Stimulated activated naive CD8-positive, alpha-beta T cell treated with anti-CD3 and anti-CD28 coated beads, Interleukin-15, Interleukin-2, amounts not matched to agents 100 ng/mL and 50 ng/mL, for 24 hours (primary cell): ENCODE data around the gene C9.
"Not testable (repeated sequence)": the region's sequence is repeated elsewhere in the genome, so short reads cannot be mapped to it uniquely, and the experiment has no call there.

ENCODE experiments used
- H3K27ac Mint-ChIP-seq: one replicate; pipeline ENCODE4 v1.8.0; 2021; ENCODE audit warnings: mild to moderate bottlenecking, mixed read lengths
- H3K27me3 Mint-ChIP-seq: one replicate; pipeline ENCODE4 v1.8.0; 2021; ENCODE audit warnings: mixed read lengths
- H3K36me3 Mint-ChIP-seq: one replicate; pipeline ENCODE4 v1.8.0; 2021; ENCODE audit warnings: low read depth, mixed read lengths
- H3K4me1 Mint-ChIP-seq: one replicate; pipeline ENCODE4 v1.8.0; 2021; ENCODE audit warnings: low read depth, mixed read lengths
- H3K4me3 Mint-ChIP-seq: one replicate; pipeline ENCODE4 v1.8.0; 2021; ENCODE audit warnings: mild to moderate bottlenecking, mixed read lengths
- H3K9me3 Mint-ChIP-seq: one replicate; pipeline ENCODE4 v1.8.0; 2021; ENCODE audit warnings: mixed read lengths

C9 gene

GRCh38 chr5:39323542-39323941 lies 40.8 kb downstream of the C9 start:
- no peak overlapping the region for H3K27ac Mint-ChIP-seq
- H3K4me1 Mint-ChIP-seq, result no peaks in the 10 kb centered on the region
- no peak overlapping the region for H3K4me3 Mint-ChIP-seq

GRCh38 chr5:39319395-39319794 lies 44.9 kb downstream of the C9 start:
- H3K27ac Mint-ChIP-seq, result no peak overlapping the region
- peaks cover 24% of the 10 kb centered on the region for H3K27me3 Mint-ChIP-seq
- H3K4me3 Mint-ChIP-seq, result no peak overlapping the region
- no peaks in the 10 kb centered on the region for H3K9me3 Mint-ChIP-seq
- no peaks in the 10 kb centered on the region for H3K4me1 Mint-ChIP-seq
- no peaks in the 10 kb centered on the region for H3K36me3 Mint-ChIP-seq

More at GRCh38 chr5:39323542-39323941, 40.8 kb downstream of the C9 start:
- Mint-ChIP-seq H3K36me3 (no peaks in the 10 kb centered on the region), H3K27me3 (peaks cover 14% of the 10 kb centered on the region), H3K9me3 (no peaks in the 10 kb centered on the region)

- H3K27me3 Mint-ChIP-seq, result peaks cover 24% of the 10 kb centered on the region
- H3K9me3 Mint-ChIP-seq, H3K4me3 Mint-ChIP-seq, H3K4me1 Mint-ChIP-seq, H3K27ac Mint-ChIP-seq, H3K36me3 Mint-ChIP-seq: not testable (repeated sequence)
Observed at GRCh38 chr5:39316464-39316863, 47.8 kb downstream of the C9 start.

GRCh38 chr5:39315995-39316394 lies 48.3 kb downstream of the C9 start:
- Mint-ChIP-seq H3K27me3 (peaks cover 24% of the 10 kb centered on the region), H3K4me3 (no peak overlapping the region), H3K27ac (no peak overlapping the region), H3K4me1 (no peaks in the 10 kb centered on the region), H3K9me3 (no peaks in the 10 kb centered on the region), H3K36me3 (no peaks in the 10 kb centered on the region)

- H3K4me1 Mint-ChIP-seq, result no peaks in the 10 kb centered on the region
- peaks cover 15% of the 10 kb centered on the region for H3K27me3 Mint-ChIP-seq
- no peaks in the 10 kb centered on the region for H3K36me3 Mint-ChIP-seq
- H3K4me3 Mint-ChIP-seq, result no peak overlapping the region
- no peaks in the 10 kb centered on the region for H3K9me3 Mint-ChIP-seq
- H3K27ac Mint-ChIP-seq, result no peak overlapping the region
Observed at GRCh38 chr5:39314591-39314990, 49.7 kb downstream of the C9 start.

GRCh38 chr5:39309534-39309933 lies 54.8 kb downstream of the C9 start:
- Mint-ChIP-seq H3K27me3 (peaks cover 5% of the 10 kb centered on the region), H3K4me1 (no peaks in the 10 kb centered on the region), H3K4me3 (no peak overlapping the region), H3K9me3 (no peaks in the 10 kb centered on the region), H3K27ac (no peak overlapping the region), H3K36me3 (no peaks in the 10 kb centered on the region)

GRCh38 chr5:39302472-39302871 lies 61.8 kb downstream of the C9 start:
- no peaks in the 10 kb centered on the region for H3K27me3 Mint-ChIP-seq
- no peak overlapping the region for H3K4me3 Mint-ChIP-seq
- H3K36me3 Mint-ChIP-seq, result no peaks in the 10 kb centered on the region
- H3K27ac Mint-ChIP-seq, result no peak overlapping the region
- no peaks in the 10 kb centered on the region for H3K4me1 Mint-ChIP-seq
- peaks cover 3% of the 10 kb centered on the region for H3K9me3 Mint-ChIP-seq

GRCh38 chr5:39301406-39301805 lies 62.9 kb downstream of the C9 start:
- no peak overlapping the region for H3K27ac Mint-ChIP-seq
- no peaks in the 10 kb centered on the region for H3K36me3 Mint-ChIP-seq
- no peak overlapping the region for H3K4me3 Mint-ChIP-seq
- H3K4me1 Mint-ChIP-seq, result no peaks in the 10 kb centered on the region
- H3K27me3 Mint-ChIP-seq, result no peaks in the 10 kb centered on the region
- peaks cover 3% of the 10 kb centered on the region for H3K9me3 Mint-ChIP-seq

- Mint-ChIP-seq H3K27ac (no peak overlapping the region), H3K27me3 (no peaks in the 10 kb centered on the region), H3K9me3 (peaks cover 3% of the 10 kb centered on the region), H3K4me3 (no peak overlapping the region), H3K36me3 (no peaks in the 10 kb centered on the region), H3K4me1 (no peaks in the 10 kb centered on the region)
Observed at GRCh38 chr5:39299962-39300361, 64.3 kb downstream of the C9 start.

- Mint-ChIP-seq H3K4me1 (no peaks in the 10 kb centered on the region), H3K9me3 (peaks cover 13% of the 10 kb centered on the region), H3K27ac (no peak overlapping the region), H3K36me3 (peaks cover 4% of the 10 kb centered on the region), H3K4me3 (no peak overlapping the region), H3K27me3 (peaks cover 3% of the 10 kb centered on the region)
Observed at GRCh38 chr5:39294736-39295135, 69.6 kb downstream of the C9 start.

GRCh38 chr5:39284552-39284951 lies 79.7 kb downstream of the C9 start:
- Mint-ChIP-seq H3K4me1 (peaks cover 21% of the 10 kb centered on the region), H3K4me3 (no peak overlapping the region), H3K27ac (no peak overlapping the region), H3K36me3 (peaks cover 10% of the 10 kb centered on the region), H3K9me3 (peaks cover 6% of the 10 kb centered on the region), H3K27me3 (peaks cover 6% of the 10 kb centered on the region)

- Mint-ChIP-seq H3K9me3 (peaks cover 9% of the 10 kb centered on the region), H3K36me3 (peaks cover 10% of the 10 kb centered on the region), H3K27ac (peak overlapping the region; percentile 59), H3K4me1 (peaks cover 30% of the 10 kb centered on the region), H3K4me3 (no peak overlapping the region), H3K27me3 (peaks cover 6% of the 10 kb centered on the region)
Observed at GRCh38 chr5:39283231-39283818, 81.0 kb downstream of the C9 start.

- peak overlapping the region; percentile 24 for H3K27ac Mint-ChIP-seq
- peaks cover 6% of the 10 kb centered on the region for H3K27me3 Mint-ChIP-seq
- peaks cover 10% of the 10 kb centered on the region for H3K36me3 Mint-ChIP-seq
- peaks cover 30% of the 10 kb centered on the region for H3K4me1 Mint-ChIP-seq
- H3K9me3 Mint-ChIP-seq, result peaks cover 9% of the 10 kb centered on the region
- no peak overlapping the region for H3K4me3 Mint-ChIP-seq
Observed at GRCh38 chr5:39282561-39282960, 81.7 kb downstream of the C9 start.

- peaks cover 10% of the 10 kb centered on the region for H3K36me3 Mint-ChIP-seq
- peaks cover 54% of the 10 kb centered on the region for H3K4me1 Mint-ChIP-seq
- H3K27me3 Mint-ChIP-seq, H3K9me3 Mint-ChIP-seq: not testable (repeated sequence)
- H3K27ac Mint-ChIP-seq, result peak overlapping the region; percentile 98
- H3K4me3 Mint-ChIP-seq, result peak overlapping the region; percentile 88
Observed at GRCh38 chr5:39275865-39276264, 88.4 kb downstream of the C9 start.

- Mint-ChIP-seq H3K36me3 (peaks cover under 1% of the 10 kb centered on the region), H3K4me1 (peaks cover 54% of the 10 kb centered on the region), H3K27ac (peak overlapping the region; percentile 98), H3K27me3 (no peaks in the 10 kb centered on the region), H3K9me3 (peaks cover 4% of the 10 kb centered on the region), H3K4me3 (peak overlapping the region; percentile 88)
Observed at GRCh38 chr5:39274398-39275085, 89.8 kb downstream of the C9 start.
